GM19455 (cell line): ENCODE results near the gene MYO19.
A peak's percentile ranks its signal among the peaks of the same experiment; 100 is the strongest.

Source experiments
- ATAC-seq: cut with Tn5 transposase; IDR thresholded peaks from one replicate; pipeline ENCODE4 v1.9.1; 2021; ENCODE audit not compliant: unreplicated experiment

Gene MYO19

GRCh38 chr17:36534840-36535668 is at the start of gene MYO19, which contains the start of gene PIGW:
Gene MYO19 (minus strand): TSS chr17:36534868. CDS start chr17:36532538, 2,330 bp downstream.
Gene PIGW (plus strand): TSS chr17:36534987. CDS start chr17:36537102, 2,115 bp downstream.
- ATAC-seq: peak; percentile 67

- no peak for ATAC-seq
Observed at GRCh38 chr17:36583787-36584186, 49.1 kb upstream of the MYO19 start.

GRCh38 chr17:36578671-36579070 is 44.0 kb upstream of the MYO19 start:
- no peak for ATAC-seq

- ATAC-seq: no peak
Observed at GRCh38 chr17:36576793-36577192, 42.1 kb upstream of the MYO19 start.

- ATAC-seq: no peak
Observed at GRCh38 chr17:36575028-36575427, 40.4 kb upstream of the MYO19 start.

- ATAC-seq: no peak
Observed at GRCh38 chr17:36566081-36566480, 31.4 kb upstream of the MYO19 start.

GRCh38 chr17:36553459-36553858 is 18.8 kb upstream of the MYO19 start:
- no peak for ATAC-seq

- ATAC-seq: no peak
Observed at GRCh38 chr17:36550491-36551417, 16.1 kb upstream of the MYO19 start.

- ATAC-seq: no peak
Observed at GRCh38 chr17:36547776-36548175, 13.1 kb upstream of the MYO19 start.

GRCh38 chr17:36546418-36547093 is 11.9 kb upstream of the MYO19 start:
- ATAC-seq: no peak

- ATAC-seq: peak; percentile 75
Observed at GRCh38 chr17:36545465-36546417, 11.1 kb upstream of the MYO19 start.

- ATAC-seq: peak; percentile 39
Observed at GRCh38 chr17:36545077-36545464, 10.4 kb upstream of the MYO19 start.

- ATAC-seq: peak; percentile 55
Observed at GRCh38 chr17:36544307-36545076, 9.8 kb upstream of the MYO19 start, which contains the start of gene GGNBP2. Gene GGNBP2 (plus strand): TSS chr17:36544919. CDS start chr17:36545725, 806 bp downstream.

GRCh38 chr17:36544044-36544306 is 9.3 kb upstream of the MYO19 start:
- ATAC-seq: no peak

GRCh38 chr17:36542755-36543154 is 8.1 kb upstream of the MYO19 start:
- ATAC-seq: no peak

- no peak for ATAC-seq
Observed at GRCh38 chr17:36540696-36541095, 6.0 kb upstream of the MYO19 start.

GRCh38 chr17:36535669-36536081 is 1.0 kb upstream of the MYO19 start:
- peak; percentile 32 for ATAC-seq

GRCh38 chr17:36533935-36534839 is 481 bp downstream of the MYO19 start:
- peak; percentile 28 for ATAC-seq
